MCF 10A (cell line): Measurements from ENCODE around the gene NFIA. TPM values are rescaled to one million over a fixed set of nuclear protein-coding genes. Genes with fewer than 3 reads are reported as not detected.

Experiments used
- BruUV-seq: library from RNA; stranded (reverse); fragments of 400-500 nt; replicated peaks from 2 replicates; lab custom pipeline; 2021; lab: Mats Ljungman, UMichigan
- CTCF ChIA-PET: fragments of 300-600 bp; sonication (Branson Sonifier 250); formaldehyde crosslinking; extraction: SDS; loops from one replicate; lab custom pipeline; 2021; ENCODE audit warnings: antibody characterized with exemption, inconsistent platforms; lab: Yijun Ruan, JAX
- POLR2A ChIA-PET: fragments of 300-600, 350-650 bp; sonication (Branson Sonifier 250); formaldehyde crosslinking; extraction: SDS; loops from one replicate; lab custom pipeline; 2020; ENCODE audit warnings: antibody characterized with exemption, inconsistent platforms; lab: Yijun Ruan, JAX
- DNase-seq: peaks from one replicate; pipeline ENCODE4 v3.0.0-alpha.2; 2018; ENCODE audit not compliant: unreplicated experiment
- H3K27ac Mint-ChIP-seq: one replicate; pipeline ENCODE4 v1.8.0; 2022; ENCODE audit warnings: mild to moderate bottlenecking, low read depth, mixed read lengths; ENCODE audit not compliant: unreplicated experiment
- H3K27me3 Mint-ChIP-seq: one replicate; pipeline ENCODE4 v1.8.0; 2022; ENCODE audit warnings: mixed read lengths; ENCODE audit not compliant: insufficient read depth, unreplicated experiment
- H3K36me3 Mint-ChIP-seq: one replicate; pipeline ENCODE4 v1.8.0; 2022; ENCODE audit warnings: mild to moderate bottlenecking, moderate library complexity, mixed read lengths; ENCODE audit not compliant: insufficient read depth, unreplicated experiment
- H3K4me1 Mint-ChIP-seq: one replicate; pipeline ENCODE4 v1.8.0; 2022; ENCODE audit warnings: mixed read lengths; ENCODE audit not compliant: insufficient read depth, unreplicated experiment
- H3K4me3 Mint-ChIP-seq: one replicate; pipeline ENCODE4 v1.8.0; 2022; ENCODE audit warnings: mild to moderate bottlenecking, moderate library complexity, mixed read lengths; ENCODE audit not compliant: unreplicated experiment
- H3K9me3 Mint-ChIP-seq: one replicate; pipeline ENCODE4 v1.8.0; 2022; ENCODE audit warnings: mixed read lengths; ENCODE audit not compliant: unreplicated experiment
- CTCF ChIP-seq: fragments of 200-600 bp; IDR thresholded peaks from one replicate; pipeline ENCODE4 v1.8.0; 2022; ENCODE audit warnings: antibody characterized with exemption, mild to moderate bottlenecking; ENCODE audit not compliant: unreplicated experiment
- intact Hi-C: fragments of 100-400 bp; cut with micrococcal nuclease; formaldehyde crosslinking; loops from 2 replicates; pipeline ENCODE4 v1.14.1; 2022
- total RNA-seq: library from RNA; stranded (reverse); gene quantifications from 2 replicates; pipeline ENCODE4 v1.2.3, GENCODE V29; 2022

Gene NFIA
- total RNA-seq, 1 experiment from 2014 or later = 54.8 TPM

- Mint-ChIP-seq H3K4me3 (no peak overlapping the region), H3K27me3 (no peaks in the 10 kb centered on the region), H3K9me3 (no peaks in the 10 kb centered on the region), H3K27ac (no peak overlapping the region), H3K36me3 (peaks cover 12% of the 10 kb centered on the region), H3K4me1 (peaks cover 10% of the 10 kb centered on the region)
- TF ChIP-seq CTCF = no peak
- no peak for DNase-seq
- POLR2A ChIA-PET = interaction anchor here (0.7 kb wide), 1 partner anchor 89 kb away, joined by 3 read pairs; the partner anchor contains the start of gene NFIA
- no TSS peak for BruUV-seq
- intact Hi-C loops = no loop called here
- CTCF ChIA-PET = interaction anchor here (0.5 kb wide), 1 partner anchor 114 kb away, joined by 3 read pairs; no protein-coding TSS in a partner anchor
Observed at GRCh38 chr1:61171346-61171745, 89.0 kb downstream of the NFIA start.

- peaks cover 10% of the 10 kb centered on the region for H3K36me3 Mint-ChIP-seq
- DNase-seq = no peak
- H3K4me3 Mint-ChIP-seq = no peak overlapping the region
- no TSS peak for BruUV-seq
- ChIA-PET POLR2A (interaction anchor here (0.5 to 0.7 kb wide), 2 partner anchors 24 to 90 kb away, joined by 3 read pairs; partner anchors contain the start of gene NFIA), CTCF (no interaction called here)
- intact Hi-C loops = no loop called here
- H3K27ac Mint-ChIP-seq = no peak overlapping the region
- peaks cover 10% of the 10 kb centered on the region for H3K4me1 Mint-ChIP-seq
- TF ChIP-seq CTCF = no peak
- H3K9me3 Mint-ChIP-seq = no peaks in the 10 kb centered on the region
- H3K27me3 Mint-ChIP-seq = no peaks in the 10 kb centered on the region
Observed at GRCh38 chr1:61171974-61172373, 89.6 kb downstream of the NFIA start.

GRCh38 chr1:61173118-61173517, 90.8 kb downstream of the NFIA start:
- H3K4me1 Mint-ChIP-seq = peaks cover 10% of the 10 kb centered on the region
- ChIA-PET CTCF (no interaction called here), POLR2A (no interaction called here)
- no peaks in the 10 kb centered on the region for H3K27me3 Mint-ChIP-seq
- no peak for DNase-seq
- TF ChIP-seq CTCF = no peak
- intact Hi-C loops = no loop called here
- H3K27ac Mint-ChIP-seq = no peak overlapping the region
- H3K9me3 Mint-ChIP-seq = no peaks in the 10 kb centered on the region
- H3K4me3 Mint-ChIP-seq = no peak overlapping the region
- no TSS peak for BruUV-seq
- H3K36me3 Mint-ChIP-seq = peaks cover 7% of the 10 kb centered on the region

- no TSS peak for BruUV-seq
- Mint-ChIP-seq H3K27ac (peak overlapping the region; percentile 27), H3K4me3 (no peak overlapping the region), H3K9me3 (no peaks in the 10 kb centered on the region), H3K36me3 (peaks cover 7% of the 10 kb centered on the region), H3K4me1 (peaks cover 10% of the 10 kb centered on the region), H3K27me3 (no peaks in the 10 kb centered on the region)
- DNase-seq = no peak
- no peak for TF ChIP-seq CTCF
- intact Hi-C loops = no loop called here
- ChIA-PET CTCF (interaction anchor here (0.5 to 0.7 kb wide), 5 partner anchors 10 to 299 kb away, joined by 3 to 5 read pairs (median 3); no protein-coding TSS in a partner anchor), POLR2A (no interaction called here)
Observed at GRCh38 chr1:61174060-61174795, 91.9 kb downstream of the NFIA start.
